Stimulated activated CD8-positive, alpha-beta memory T cell treated with anti-CD3 and anti-CD28 coated beads, Interleukin-12 subunit alpha, Interleukin-12 subunit beta, amount 100 ng/mL, for 4 hours (primary cell): ENCODE measurements around the gene MOSPD3.
"Not testable (repeated sequence)": the region's sequence is repeated elsewhere in the genome, so short reads cannot be mapped to it uniquely, and the experiment has no call there.

Experiments
- DNase-seq: peaks from one replicate; pipeline ENCODE4 v3.0.0-alpha.2; 2020; ENCODE audit warnings: low read depth

The MOSPD3 gene

DNA sequence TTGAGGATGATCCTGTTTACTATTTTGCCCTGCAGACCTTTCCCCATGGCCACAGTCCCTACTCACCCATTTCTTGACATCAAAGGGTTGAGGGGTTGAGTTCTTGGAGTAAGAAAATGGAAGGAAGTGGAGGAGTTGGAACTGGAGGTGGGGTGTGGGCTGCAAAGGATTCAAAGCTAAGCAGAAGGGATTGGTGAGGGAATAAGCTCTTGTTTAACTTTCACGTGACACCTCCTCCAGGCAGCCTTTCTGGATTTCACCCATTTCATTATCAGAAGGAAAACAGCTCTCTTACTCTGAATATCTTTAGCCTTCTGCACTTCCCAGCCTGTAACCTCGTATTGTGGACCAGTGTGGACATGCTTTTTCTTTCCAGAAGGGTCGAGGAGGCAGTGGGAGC is 13.7 kb downstream of the MOSPD3 start:
- DNase-seq, result no peak

DNA sequence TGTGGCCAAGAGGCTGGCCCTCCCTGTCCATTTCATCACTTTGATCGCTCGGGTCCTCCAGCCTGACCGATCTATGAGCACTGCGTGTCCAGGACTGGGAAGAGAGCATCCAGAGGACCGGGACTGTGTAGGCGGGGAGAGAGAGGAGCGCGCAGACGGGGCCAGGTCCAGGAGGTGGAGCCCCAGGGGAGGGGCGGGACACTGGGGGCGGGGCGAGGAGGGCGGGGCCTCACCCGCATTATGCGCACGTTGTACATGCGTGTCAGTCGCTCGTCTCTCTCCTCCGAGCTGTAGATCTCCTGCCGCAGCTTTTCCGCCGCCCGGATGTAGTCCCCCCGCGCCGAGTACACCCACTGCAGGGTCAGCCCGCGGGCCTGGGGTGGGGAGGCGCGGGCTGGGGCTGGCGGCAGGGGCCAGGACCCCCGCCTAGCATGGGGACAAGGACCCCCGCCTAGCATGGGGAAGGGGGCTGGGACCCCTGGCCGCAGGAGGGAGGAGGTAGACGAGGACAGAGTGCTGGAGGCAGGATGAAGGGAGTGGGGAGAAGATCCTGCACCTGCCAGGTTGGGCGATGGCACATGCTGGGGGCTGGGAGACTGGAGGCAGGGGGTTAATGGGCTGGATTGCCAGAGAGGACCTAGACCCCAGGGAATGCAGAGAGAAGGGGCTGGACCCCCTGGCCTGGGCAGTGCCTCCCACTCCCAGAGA is 14.3 kb downstream of the MOSPD3 start:
- peak; percentile 78 for DNase-seq

DNA sequence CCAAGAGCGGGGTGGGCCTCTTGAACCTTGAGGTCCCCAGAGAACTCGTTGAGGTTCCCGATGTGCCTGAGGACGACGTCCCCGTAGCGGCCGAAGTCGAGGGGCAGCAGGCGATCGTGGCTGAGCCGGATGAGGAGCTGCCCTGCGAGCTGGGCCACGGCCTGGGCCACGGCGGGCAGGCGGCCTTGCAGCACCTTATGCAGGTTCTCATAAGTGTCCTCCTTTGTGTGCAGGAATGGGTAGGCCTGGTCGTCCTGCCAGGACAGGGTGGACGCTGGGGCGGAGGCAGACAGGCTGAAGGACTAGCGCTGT is 14.9 kb downstream of the MOSPD3 start:
- DNase-seq, result no peak

DNA sequence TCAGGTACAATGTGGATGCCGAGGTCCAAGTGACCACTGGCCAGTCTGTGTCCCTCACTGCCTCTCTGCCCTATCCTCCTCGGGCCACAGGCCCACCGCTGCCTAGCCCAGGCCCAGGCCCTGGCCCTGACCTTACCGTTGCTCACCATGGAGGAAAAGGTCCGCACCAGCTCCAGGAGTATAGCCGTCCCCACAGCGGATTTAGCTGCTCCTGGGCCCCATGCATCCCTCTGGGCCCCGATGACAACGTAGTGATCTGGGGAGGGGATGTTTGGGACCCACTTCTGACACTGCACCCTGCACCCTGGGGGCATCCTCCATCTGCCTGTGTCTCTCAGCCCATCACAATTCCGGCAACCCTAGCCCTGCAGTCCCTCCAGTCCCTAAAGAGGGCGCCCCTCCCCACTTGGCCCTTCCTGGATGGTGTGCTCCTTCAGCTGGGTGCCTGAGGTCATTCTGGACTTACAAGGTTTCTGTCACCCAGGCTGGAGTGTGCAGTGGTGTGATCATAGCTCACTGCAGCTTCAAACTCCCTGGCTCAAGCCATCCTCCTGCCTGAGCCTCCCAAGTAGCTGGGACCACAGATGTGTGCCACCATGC is 16.9 kb downstream of the MOSPD3 start:
- no peak for DNase-seq

DNA sequence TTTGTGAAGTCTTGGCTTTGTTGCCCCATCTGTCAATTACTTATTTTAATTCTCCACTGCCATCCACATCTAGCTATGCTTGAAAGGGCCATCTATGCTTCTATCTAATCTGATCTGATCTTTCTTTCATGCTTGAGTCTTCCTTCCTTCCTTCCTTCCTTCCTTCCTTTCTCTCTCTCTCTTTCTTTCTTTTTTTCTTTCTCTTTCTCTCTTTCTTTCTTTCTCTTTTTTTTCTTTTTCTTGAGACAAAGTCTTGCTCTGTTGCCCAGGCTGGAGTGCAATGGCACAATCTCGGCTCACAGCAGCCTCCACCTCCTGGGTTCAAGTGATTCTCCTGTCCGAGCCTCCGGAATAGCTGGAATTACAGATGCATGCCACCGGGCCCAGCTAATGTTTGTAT is 17.7 kb downstream of the MOSPD3 start:
- no peak for DNase-seq

DNA sequence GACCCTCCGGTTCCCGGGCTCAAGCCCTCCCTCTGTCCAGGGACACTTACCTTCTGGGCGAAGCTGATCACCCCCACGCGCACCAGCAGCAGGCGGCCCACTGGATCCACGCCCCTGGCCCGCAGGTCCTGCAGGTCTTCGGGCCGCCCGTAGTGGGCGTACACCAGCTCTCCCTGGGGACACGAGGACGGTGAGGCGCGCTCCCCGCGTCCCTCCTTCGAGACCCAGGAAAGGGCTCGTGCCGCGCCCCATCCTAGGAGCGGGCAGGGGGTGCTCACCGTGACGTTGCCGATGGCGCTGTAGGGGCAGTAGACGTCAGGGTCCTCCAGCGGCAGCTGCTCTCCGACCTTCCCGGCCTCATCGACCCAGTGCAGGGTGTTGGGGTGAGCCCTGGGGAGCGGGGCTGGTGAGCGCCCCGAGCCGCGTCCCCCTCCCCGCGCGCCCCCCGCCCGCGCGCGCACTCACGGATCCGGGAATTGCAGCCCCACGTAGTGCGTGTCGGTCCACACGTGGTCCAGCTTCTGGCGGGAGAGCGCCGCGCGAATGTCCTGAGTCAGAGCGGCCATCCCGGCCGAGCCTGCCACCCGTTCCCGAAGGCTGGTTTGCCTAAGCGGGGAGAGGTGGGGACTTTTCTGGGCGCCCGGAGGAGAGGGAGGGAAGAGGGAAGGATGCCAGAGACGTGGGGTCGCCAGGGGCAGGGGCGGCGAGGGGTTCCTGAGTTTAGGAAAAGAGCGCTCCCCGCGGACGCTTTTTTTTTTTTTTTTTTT is 20.8 kb downstream of the MOSPD3 start:
- DNase-seq, result peak; percentile 36

DNA sequence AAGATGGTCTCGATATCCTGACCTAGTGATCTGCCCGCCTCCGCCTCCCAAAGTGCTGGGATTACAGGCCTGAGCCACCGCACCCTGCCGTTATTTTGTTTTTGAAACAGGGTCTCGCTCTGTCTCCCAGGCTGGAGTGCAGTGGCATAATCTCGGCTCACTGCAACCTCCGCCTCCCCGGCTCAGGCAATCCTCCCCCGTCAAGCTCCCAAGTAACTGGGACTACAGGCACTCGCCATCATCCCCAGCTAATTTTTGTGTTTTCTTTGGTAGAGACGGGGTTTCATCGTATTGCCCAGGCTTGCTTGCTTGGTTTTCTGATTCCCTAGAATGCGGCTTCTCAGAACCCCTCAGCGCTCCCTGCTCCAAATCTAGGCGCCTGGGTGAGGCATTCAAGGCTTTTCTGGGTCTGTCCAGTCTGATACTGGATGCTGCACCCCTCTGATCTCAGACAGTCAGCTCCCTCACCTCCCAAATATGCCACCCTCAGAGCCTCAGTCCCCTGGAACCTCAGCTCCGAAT is 27.7 kb downstream of the MOSPD3 start:
- no peak for DNase-seq

DNA sequence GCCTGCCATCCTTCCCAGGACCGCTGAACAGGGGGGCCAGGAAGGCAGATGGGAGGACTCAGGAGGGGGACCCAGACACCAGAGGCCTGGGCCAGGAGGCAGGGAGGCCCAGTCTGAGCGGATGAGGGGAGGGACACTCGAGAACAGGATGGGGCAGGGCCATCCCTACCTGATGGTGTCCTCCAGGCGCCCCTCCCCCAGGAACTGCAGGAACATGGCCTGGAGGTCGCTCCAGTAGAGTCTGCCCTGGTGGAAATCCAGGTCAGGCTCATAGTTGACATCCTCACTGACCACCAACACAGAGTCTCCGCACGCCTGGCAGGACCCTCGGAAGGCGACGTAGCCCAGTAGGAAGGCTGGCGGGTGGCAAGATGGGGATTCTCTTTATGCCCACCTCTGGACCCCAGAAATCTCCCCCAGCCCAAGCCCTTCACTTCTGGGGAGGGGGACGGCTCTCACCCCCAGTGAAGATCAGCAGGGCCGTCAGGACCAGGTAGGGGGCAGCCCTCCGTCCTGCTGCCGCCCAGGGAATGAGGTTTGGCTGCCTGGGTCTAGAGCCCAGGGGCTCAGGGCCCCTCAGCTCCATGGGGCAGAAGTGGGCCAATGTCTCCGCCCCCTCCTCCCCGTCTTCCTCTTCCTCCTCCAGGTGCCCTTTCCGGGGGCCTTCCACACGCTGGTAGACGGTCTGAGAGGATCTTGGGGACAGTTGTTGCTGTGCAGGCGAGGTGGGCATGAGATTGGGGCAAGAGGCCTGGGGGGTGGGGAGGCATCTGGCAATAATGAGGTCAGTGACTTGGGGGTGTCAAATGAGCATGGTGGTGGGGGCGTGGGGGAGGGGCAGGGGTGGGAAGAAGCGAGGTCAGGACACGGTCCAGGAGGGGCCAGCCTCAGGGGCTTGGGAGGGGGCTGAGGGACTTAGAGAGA is 28.4 kb downstream of the MOSPD3 start:
- DNase-seq, result no peak

DNA sequence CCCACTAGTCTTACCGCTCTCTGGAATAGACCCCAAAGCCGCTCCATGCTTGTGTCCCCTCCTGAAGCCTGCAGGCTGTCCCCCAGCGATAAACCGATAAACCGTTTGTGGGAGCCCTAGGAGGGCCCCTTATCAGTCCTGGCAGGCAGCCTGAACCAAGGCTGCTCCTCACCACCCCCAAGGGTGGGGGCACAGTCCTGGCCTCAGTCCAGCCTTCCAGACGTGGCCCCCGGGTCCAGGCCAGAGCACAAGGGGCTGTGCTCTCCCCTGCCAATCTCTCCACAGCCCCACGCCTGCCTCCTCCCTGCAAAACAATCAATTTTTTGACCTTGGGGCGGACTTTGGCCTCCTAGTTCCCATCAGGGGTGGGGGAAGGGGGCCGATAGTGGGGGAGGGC is 29.1 kb downstream of the MOSPD3 start, which contains the start of gene TFR2:
TFR2 (minus strand) TSS at position 90 of the 397 bp plus-strand sequence; CDS start at position 47, 43 bp downstream.
- no peak for DNase-seq

DNA sequence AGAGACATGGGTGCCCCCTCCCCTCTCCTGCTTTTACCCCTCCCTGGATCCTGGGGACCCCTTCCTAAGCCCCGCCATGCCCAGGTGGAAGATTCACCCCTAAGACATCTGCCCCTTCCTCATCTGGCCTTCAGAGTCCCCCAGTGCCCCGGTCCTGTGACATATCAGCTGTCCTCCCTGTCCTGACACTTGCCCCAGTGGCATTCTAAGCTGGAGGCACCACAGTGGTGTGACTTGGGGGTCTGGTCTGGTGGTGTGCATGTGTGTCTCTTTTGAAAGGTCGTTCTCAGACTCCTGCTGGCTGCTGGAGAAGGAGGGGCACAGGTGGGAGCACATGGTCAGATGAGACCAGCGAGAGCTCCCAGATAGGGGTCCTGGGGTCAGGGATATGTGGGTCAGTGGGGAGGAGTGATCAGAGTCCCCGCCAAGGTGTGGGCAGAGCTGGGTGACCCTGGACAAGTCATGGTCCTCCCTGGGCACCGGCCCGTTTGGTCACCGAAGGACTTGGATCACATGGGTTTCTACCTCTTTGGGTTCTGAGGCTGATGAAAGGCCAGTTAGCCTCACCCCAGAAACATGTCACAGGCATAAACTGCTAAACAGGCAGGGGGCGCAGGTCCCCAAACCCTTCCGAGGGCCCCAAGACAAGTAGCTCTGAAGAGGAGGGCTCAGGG is 29.7 kb downstream of the MOSPD3 start:
- DNase-seq, result no peak

DNA sequence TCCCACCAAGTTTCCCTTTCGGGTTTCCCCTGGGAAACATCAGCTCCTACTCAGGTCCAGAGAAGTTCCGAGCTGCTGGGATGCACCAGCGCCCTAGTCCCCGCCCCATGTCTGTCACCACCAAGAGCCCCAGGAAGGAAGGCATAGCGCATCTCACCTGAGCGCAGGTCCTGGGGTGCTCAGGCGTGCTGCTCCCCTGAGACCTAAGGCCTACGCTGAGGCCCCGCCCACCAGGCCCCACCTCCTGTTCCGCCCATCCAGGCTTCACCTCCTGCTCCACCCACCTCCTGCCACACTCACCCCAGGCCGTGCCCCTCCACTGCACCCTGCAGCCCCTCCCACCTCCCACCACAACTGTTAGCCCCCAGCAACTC is 30.2 kb downstream of the MOSPD3 start:
- no peak for DNase-seq

DNA sequence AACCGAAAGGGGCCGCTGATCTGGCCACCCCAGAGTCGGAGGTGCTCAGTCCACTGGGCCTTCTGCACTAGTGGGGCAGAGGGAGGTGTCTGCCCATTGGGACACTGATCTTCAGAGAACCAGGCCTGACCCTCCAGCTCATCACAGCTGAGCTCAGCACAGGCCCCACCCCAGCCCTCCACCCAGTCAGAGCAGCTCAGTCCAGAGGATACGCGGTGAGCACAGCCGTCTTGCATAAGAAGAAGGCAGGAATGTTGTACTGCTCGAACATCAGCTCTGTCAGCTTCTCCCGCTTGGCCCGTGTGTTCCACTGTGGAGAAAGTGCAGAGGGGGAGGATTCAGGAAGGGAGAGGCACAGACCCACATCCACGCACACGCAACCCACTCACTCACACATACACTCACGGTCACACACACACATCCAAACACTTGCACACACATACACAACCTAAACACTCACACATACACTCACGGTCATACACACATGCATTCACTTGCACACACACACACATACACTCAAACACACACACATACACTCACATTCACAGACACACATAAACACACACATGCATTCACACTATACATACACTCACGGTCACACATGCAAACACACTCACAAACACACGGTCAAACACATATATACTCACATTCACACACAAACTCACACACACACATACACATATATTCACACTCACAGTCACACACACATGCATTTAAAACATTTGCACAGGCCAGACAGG is 37.7 kb downstream of the MOSPD3 start:
- DNase-seq, result no peak

DNA sequence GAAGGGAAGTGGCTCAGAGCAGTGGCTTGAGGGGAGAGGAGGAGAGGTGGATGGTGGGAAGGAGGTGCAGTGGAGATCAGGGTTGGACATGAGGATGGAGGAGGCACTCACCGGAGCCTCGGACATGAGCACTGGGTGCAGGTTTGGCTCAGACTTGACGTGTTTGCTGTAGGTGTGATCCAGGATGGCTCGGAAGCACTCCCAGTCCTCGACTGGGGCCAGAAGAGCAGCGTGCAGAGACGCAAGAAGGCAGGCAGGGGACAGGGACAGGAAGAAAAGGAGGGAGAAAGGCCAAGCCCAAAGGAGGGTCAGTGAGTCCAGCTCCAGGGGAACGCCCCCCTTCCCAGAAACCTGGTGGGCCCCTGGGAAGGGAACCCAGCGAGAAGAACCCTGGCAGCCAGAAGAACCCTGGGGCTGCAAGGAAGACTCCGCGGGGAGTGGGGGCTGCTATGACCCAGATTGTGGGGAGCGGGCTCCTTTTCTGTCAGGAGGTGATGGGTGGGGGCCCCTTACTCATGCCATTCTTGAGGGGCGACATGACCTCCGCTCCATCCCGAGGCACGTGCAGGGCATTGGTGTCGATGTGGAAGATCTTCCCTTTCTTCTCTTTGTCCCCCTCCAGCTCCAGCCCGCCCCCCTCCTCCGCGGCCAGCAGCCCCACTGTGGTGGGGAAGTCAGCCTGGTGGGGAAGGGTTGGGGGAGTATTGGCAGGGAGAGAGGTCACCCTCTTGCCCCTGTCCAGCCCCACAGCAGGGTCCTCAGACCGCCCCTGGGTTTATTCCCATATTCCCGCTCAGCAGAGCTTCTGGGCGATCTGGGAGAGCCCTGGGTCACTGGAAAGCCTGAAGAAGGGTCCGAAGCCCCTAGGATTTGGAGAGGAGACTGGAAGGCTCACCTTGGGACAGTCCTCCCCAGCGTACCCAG is 42.8 kb downstream of the MOSPD3 start:
- no peak for DNase-seq

DNA sequence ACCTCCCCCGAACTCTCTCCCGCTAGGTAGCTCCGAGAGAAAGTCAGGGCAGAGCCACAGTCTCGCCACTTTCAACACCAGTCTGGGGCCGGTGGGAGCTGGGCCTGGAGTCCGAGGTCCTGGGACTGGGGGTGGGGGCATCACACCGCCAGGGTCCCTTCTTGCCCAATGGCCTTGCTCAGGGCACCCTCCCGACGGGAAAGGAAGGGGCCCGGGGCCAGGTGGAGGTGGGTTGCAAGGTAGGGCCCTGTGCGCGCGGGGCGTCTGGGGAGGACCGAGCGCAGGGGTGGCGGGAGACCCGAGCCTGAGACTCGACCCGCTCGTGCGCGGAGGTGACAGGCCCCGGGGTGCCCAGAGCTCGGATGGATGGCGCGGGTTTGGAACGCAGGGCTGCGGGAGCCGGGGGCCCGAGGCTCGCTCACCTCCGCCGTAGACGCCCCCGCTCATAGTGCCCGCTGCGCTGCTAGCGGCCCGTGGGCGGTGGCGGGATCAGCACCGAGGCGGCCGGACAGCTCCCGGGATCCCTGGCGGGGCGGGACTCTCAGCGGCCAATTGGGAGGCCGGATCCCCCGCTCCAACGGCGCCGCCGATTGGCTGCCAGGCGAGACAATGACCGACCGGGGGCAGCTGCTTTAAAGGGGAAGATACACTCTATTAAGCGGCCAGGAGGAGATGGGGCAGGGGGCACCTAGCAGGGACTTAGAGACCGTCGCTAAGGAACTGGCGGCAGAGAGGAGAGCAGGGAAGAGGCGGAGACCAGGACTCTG is 43.8 kb downstream of the MOSPD3 start, which contains the start of gene ACTL6B:
ACTL6B (minus strand) TSS at position 541 of the 767 bp plus-strand sequence; CDS start at position 447, 94 bp downstream.
- DNase-seq, result no peak

DNA sequence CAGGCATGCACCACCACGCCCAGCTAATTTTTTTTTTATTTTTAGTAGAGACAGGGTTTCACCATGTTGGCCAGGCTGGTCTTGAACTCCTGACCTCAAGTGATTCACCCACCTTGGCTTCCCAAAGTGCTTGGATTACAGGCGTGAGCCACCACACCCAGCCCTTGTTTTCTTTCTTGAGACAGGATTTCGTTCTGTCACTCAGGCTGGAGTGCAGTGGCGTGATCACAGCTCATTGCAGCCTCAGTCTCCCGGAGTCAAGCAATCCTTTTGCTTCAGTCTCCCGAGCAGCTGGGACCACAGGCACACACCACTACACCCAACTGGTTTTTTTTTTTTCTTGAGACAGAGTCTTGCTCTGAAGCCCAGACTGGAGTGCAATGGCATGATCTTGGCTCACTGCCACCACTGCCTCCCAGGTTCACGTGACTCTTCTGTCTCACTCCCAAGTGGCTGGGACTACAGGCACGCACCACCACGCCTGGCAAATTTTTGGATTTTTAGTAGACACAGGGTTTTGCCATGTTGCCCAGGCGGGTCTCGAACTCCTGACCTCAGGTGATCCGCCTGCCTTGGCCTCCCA is 49.9 kb downstream of the MOSPD3 start:
- DNase-seq, result not testable (repeated sequence)
